ENCODE results near the gene COX6B1.

DNA sequence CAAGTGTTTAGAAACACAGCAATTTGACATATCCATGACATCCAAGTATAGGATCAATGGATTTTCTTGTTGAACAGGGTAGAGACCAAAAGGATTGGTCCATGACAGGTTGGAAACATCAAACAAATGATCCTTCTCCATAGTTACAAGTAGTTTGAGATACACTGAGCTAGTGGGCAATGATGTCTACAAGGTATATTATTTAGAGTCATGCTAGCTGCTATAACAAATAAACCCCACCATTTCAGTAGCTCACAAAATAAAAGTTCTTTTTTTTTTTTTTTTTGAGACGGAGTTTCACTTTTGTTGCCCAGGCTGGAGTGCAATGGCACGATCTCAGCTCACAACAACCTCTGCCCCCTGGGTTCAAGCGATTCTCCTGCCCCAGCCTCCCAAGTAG, 40.5 kb upstream of the COX6B1 start:
- TF ChIP-seq, protein P1, sequence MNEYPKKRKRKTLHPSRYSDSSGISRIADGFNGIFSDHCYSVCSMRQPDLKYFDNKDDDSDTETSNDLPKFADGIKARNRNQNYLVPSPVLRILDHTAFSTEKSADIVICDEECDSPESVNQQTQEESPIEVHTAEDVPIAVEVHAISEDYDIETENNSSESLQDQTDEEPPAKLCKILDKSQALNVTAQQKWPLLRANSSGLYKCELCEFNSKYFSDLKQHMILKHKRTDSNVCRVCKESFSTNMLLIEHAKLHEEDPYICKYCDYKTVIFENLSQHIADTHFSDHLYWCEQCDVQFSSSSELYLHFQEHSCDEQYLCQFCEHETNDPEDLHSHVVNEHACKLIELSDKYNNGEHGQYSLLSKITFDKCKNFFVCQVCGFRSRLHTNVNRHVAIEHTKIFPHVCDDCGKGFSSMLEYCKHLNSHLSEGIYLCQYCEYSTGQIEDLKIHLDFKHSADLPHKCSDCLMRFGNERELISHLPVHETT (tag by site-specific recombination; IDR thresholded peaks at IDR 0.05) = no peak
- TF ChIP-seq, protein P2, sequence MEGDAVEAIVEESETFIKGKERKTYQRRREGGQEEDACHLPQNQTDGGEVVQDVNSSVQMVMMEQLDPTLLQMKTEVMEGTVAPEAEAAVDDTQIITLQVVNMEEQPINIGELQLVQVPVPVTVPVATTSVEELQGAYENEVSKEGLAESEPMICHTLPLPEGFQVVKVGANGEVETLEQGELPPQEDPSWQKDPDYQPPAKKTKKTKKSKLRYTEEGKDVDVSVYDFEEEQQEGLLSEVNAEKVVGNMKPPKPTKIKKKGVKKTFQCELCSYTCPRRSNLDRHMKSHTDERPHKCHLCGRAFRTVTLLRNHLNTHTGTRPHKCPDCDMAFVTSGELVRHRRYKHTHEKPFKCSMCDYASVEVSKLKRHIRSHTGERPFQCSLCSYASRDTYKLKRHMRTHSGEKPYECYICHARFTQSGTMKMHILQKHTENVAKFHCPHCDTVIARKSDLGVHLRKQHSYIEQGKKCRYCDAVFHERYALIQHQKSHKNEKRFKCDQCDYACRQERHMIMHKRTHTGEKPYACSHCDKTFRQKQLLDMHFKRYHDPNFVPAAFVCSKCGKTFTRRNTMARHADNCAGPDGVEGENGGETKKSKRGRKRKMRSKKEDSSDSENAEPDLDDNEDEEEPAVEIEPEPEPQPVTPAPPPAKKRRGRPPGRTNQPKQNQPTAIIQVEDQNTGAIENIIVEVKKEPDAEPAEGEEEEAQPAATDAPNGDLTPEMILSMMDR (tag by site-specific recombination; IDR thresholded peaks at IDR 0.05) = no peak
- TF ChIP-seq FEZF1 (tag by site-specific recombination; IDR thresholded peaks at IDR 0.05) (no peak), BCL11A (tag by site-specific recombination; IDR thresholded peaks at IDR 0.05; ENCODE audit: low read depth) (no peak), ZNF776 (tag by site-specific recombination; IDR thresholded peaks at IDR 0.05; ENCODE audit: borderline replicate concordance) (no peak), ZNF266 (tag by site-specific recombination; IDR thresholded peaks at IDR 0.05; ENCODE audit: low read depth) (no peak), ZNF274 (IDR thresholded peaks at IDR 0.05; ENCODE audit: low read length) (no peak), ZNF274 (tag by site-specific recombination; IDR thresholded peaks at IDR 0.05; ENCODE audit: borderline replicate concordance) (no peak), ZBTB8A (tag by site-specific recombination; IDR thresholded peaks at IDR 0.05) (no peak), ZNF501 (tag by site-specific recombination; IDR thresholded peaks at IDR 0.05) (no peak), KLF7 (tag by site-specific recombination; IDR thresholded peaks at IDR 0.05; ENCODE audit: borderline replicate concordance) (no peak), REPIN1 (tag by site-specific recombination; IDR thresholded peaks at IDR 0.05; ENCODE audit: low read depth) (no peak)
- TF ChIP-seq, protein P3, sequence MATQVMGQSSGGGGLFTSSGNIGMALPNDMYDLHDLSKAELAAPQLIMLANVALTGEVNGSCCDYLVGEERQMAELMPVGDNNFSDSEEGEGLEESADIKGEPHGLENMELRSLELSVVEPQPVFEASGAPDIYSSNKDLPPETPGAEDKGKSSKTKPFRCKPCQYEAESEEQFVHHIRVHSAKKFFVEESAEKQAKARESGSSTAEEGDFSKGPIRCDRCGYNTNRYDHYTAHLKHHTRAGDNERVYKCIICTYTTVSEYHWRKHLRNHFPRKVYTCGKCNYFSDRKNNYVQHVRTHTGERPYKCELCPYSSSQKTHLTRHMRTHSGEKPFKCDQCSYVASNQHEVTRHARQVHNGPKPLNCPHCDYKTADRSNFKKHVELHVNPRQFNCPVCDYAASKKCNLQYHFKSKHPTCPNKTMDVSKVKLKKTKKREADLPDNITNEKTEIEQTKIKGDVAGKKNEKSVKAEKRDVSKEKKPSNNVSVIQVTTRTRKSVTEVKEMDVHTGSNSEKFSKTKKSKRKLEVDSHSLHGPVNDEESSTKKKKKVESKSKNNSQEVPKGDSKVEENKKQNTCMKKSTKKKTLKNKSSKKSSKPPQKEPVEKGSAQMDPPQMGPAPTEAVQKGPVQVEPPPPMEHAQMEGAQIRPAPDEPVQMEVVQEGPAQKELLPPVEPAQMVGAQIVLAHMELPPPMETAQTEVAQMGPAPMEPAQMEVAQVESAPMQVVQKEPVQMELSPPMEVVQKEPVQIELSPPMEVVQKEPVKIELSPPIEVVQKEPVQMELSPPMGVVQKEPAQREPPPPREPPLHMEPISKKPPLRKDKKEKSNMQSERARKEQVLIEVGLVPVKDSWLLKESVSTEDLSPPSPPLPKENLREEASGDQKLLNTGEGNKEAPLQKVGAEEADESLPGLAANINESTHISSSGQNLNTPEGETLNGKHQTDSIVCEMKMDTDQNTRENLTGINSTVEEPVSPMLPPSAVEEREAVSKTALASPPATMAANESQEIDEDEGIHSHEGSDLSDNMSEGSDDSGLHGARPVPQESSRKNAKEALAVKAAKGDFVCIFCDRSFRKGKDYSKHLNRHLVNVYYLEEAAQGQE (tag by site-specific recombination; IDR thresholded peaks at IDR 0.05) = no peak
- TF ChIP-seq, protein P4, sequence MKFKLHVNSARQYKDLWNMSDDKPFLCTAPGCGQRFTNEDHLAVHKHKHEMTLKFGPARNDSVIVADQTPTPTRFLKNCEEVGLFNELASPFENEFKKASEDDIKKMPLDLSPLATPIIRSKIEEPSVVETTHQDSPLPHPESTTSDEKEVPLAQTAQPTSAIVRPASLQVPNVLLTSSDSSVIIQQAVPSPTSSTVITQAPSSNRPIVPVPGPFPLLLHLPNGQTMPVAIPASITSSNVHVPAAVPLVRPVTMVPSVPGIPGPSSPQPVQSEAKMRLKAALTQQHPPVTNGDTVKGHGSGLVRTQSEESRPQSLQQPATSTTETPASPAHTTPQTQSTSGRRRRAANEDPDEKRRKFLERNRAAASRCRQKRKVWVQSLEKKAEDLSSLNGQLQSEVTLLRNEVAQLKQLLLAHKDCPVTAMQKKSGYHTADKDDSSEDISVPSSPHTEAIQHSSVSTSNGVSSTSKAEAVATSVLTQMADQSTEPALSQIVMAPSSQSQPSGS (tag by site-specific recombination; IDR thresholded peaks at IDR 0.05; ENCODE audit: low read depth) = no peak
- TF ChIP-seq, protein P5, sequence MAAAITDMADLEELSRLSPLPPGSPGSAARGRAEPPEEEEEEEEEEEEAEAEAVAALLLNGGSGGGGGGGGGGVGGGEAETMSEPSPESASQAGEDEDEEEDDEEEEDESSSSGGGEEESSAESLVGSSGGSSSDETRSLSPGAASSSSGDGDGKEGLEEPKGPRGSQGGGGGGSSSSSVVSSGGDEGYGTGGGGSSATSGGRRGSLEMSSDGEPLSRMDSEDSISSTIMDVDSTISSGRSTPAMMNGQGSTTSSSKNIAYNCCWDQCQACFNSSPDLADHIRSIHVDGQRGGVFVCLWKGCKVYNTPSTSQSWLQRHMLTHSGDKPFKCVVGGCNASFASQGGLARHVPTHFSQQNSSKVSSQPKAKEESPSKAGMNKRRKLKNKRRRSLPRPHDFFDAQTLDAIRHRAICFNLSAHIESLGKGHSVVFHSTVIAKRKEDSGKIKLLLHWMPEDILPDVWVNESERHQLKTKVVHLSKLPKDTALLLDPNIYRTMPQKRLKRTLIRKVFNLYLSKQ (tag by site-specific recombination; IDR thresholded peaks at IDR 0.05; ENCODE audit: borderline replicate concordance) = no peak

Data from HEK293 (cell line).